ENCODE results near the gene PDC.
A peak's percentile ranks its signal among the peaks of the same experiment; 100 is the strongest.
"Not testable (repeated sequence)": the region's sequence is repeated elsewhere in the genome, so short reads cannot be mapped to it uniquely, and the experiment has no call there.

Gene PDC

DNA sequence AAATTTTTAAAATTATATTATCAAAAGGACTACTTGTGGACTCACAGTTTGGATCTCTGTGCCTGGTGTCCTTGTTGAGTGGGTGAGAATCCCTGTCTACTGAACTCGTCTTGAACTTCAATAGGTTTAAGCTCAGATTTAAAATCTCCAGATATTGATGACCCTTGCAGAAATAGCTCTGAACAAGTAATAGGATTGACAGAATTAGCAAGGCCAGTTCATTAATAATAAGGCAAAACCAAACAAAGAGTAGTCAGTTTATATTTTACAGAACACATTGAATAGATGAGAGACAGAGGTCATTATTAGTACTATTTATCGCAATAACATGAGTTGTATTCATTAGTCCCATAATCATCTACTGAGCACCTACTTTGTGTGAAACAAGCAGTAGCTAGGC, at the start of gene PDC:
PDC (minus strand) TSS at position 101 of the 400 bp plus-strand sequence. CDS start 11,655 bp downstream, outside the sequence.
- DNase-seq = no peak

DNA sequence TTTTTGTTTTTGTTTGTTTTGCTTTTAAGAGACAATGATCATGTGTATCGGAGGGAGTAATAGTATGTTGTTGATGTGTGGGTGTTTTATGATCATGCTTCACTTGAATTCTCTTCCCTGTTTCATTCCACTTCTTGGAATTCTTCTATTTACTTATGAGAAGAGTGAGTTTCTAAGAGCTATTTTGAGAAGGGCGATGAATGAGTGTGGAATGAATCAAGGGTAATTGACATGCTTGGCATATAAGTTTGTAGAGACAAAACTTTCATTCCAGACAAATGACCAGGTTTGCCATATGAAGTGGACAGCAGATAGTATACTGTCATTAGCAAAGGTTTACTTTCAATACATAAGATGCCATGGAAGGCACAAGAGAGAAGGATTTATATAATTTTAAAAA, 42.3 kb upstream of the PDC start:
- DNase-seq = no peak

DNA sequence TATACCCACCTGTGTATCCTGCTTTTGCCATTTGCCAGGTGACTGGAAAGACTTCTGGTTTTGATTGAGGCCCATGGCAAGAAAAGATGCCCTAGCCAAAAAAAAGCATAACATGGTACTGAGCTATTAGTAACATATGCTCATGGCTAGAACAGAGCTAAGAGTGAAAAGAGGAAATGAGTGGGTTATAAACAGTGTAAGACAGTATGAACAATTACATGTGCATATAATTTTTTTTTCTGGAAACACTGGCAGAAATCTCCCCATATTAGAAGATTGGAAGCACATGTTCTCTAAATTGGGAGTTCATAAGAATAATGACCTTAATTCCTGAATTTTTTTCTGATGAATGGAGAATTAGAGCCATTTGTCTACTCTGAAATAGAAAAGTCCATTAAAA, 41.2 kb upstream of the PDC start:
- DNase-seq = no peak

DNA sequence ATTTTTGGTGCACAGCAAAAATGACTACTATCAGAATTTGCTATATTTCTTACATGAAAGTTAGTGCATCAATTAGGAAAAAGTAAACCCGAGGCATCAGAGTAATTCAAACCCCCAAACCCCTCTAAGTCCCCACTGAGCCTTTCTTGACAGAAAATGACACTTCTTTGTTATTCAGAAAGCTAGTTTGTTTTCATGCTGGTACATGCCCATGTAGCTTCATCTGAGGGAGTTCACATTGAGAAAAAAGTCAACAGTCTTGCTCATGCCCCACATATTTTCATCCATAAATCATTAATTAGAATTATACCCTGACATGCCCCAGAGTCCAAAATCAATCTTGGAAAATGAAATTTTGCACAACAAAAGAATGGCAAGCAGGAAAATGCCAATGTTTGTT, 39.9 kb upstream of the PDC start:
- DNase-seq = no peak

DNA sequence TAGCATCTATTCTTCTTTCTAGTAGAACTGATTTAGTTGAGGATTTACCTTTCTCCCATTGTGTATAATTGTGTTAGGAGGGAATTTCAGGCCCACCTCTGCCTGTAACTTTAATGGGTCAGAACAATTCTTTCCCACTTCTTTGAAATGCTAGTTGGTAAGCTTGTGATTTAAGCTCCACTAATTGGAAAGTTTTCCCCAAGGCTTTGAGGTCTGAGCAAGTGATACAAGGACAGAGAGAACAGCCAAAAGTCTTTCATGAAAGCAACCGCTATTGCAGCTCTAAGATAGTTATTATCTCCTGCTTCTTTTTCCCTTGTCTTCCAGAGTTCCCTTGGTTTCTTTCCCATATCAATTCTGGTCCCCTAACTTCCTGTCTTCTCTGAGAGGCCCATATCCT, 38.7 kb upstream of the PDC start:
- DNase-seq = no peak

DNA sequence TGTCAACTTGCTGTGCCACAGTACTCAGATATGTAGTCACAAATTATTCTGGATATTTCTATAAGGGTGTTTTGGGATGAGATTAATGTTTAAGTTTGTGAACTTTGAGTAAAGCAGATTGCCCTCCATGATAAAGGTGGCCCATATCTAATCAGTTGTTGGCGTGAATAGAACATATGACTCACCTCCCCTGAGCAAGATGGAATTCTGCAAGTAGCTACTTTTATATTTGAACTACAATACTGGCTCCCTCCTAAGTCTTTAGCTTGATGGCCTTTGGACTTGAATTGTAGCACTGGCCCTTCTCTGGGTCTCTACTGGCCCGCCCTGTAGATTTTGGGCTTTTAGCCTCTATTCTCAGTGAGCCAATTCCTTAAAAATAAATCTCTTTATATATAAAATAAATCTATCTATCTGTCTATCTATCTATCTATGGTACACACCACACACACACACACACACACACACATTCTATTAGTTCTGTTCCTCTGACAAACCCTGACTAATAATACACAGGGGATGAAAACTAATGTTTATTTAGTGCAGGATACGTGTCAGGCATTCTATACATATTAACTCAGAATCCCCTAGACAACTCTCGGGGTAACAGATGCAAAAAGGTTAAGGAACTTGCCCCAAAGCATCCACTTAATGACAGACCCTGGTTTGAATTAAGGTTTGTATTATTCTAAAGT, 37.9 kb upstream of the PDC start:
- no peak for DNase-seq

DNA sequence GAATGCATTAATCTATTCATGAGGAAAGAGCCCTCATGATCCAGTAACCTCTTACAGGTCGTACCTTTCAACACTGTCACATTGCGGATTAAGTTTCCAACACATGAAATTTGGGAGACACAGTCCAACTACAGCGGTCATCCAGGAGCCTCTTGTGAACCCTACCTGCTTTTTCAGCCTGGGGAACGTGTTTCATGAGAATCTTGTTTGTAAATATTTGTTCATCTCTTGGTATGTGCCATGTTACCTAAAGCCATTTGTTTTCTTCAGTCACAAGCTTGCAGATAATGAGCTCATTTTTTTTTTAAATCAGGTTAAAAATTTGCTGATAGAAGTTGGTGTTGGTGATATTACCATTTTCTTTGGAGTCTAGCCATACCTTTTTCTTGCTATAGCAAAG, 37.2 kb upstream of the PDC start:
- no peak for DNase-seq

DNA sequence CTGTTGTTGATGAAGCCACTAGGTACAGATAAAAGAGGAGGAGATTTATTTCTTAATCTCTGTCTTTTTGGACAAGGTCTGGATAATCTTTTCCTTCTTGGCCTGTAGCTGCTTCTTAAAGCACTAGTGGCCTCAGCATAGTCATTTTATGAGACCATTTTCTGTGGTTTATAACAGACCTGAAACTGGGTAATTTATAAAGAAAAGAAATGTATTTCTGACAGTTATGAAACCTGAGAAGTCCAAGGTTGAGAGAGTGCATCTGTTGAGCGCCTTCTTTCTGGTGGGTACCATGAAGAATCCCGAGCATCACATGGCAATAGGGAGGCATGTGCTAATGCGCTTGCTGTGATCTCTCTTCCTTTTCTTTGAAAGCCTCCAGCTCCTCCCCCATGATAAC, 36.7 kb upstream of the PDC start:
- no peak for DNase-seq

DNA sequence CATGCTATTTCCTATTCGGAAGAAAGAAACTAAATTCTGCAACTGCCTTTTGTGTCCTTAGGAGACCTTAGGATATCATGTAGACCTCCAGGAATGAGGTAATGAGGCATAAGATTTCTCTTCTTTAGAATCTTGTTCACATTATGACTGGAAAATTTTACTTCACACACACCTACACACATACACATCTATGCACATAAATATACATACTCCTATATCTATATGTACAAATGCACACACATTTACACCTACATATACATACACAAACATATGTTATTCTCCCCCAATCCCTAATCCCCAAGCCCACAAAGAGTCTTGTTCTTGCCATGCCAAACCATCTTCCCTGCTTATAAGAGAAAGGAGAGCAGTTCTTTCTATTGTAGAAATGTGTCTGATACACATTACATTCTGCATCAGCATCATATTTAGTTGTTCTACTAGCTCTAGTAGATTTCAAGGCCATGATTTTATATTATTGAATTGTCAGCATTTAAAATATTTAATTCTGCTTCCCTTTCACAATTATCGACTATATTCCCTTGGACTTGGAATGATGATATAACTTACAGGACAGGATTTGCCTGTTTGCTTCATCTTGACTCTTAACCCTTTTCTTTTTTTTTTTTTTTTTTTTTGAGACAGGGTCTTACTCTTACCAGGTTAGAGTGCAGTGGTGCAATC, 35.4 kb upstream of the PDC start:
- DNase-seq = no peak

DNA sequence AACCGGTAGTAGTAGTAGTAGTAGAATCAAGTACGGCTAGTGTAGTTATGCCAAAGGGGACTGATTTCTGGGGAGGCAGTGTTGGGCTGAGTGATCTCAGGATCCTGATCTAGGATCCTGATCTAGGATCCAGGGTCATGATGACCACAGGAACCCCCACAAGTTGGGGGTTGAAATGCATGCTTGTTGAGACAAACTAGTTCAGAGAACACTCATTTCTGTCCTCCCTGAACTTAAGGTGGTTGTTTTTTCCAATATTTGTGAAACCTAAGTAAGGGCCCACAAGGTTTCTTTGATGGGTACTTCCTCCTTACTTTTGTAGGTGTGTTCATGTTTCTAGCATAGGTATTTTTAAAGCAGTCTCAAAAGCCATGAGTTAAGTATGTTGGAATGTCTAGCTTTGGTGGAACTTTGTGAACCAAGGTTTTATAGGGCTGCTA, 33.9 kb upstream of the PDC start:
- no peak for DNase-seq

DNA sequence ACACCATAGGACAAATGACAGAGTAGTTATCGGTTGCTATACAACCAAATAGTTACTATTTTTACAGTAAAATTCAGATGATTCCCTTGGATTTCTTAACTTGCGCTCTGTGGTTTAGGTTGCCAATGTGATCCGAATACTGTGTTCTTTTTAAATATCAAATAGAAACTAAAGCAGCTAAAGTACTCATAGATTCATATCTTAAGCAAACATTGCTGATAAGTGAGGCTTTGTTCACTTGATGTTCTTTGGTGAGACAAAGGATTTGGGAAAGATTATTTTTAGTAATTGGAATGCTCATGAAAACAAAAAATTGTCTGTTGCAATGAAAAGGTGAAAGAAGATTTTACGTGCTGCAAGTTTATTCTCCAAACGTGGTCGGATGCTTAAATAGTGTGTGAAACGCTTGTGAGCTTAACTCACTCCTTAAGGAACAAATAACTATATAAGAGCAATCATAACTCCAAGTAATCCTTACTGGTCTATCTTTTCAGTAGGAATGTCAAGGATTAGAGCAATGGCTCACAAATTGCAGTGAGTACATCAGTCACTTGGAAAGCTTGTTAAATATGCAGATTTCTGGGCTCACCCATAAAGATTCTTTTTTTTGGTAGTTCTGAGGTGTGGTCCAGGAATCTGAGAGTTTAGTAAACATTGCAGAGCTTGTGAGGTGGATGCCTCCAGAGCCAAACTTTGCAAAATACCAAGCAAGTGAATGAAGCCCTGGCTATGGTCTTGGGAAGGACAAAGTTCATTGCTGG, 31.8 kb upstream of the PDC start:
- peak; percentile 8 to 18 for DNase-seq

DNA sequence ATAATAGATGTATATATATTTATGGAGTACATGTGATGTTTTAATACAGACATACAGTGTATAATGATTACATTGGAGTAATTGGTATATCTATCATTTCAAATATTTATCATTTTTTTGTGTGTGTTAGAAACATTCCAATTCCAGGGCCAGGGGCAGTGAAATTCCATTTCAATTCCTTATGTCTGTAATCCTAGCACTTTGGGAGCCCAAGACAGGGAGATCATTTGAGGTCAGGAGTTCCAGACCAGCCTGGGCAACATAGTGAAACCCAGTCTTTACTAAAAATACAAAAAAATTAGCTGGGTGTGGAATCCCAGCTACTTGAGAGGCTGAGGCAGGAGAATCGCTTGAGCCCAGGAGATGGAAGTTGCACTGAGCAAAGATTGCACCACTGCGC, 30.4 kb upstream of the PDC start:
- no peak for DNase-seq

DNA sequence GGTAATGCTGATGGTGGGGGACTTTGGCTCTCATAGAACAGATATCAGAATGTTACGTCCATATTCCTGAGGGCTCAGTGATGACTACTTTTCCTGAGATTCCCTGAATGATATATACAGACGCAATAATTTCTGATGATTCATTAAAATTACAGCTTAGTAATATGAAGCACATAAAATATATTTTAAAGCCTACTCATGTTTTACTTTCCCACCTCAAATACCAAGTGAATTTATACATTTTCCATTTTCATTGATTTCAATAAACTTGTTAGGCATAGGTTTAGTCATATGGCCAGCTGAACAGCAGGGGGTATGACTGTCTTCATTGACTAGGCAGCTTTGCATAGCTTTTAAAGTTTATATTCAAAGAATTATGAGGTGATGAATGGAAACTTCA, 26.2 kb upstream of the PDC start:
- no peak for DNase-seq

DNA sequence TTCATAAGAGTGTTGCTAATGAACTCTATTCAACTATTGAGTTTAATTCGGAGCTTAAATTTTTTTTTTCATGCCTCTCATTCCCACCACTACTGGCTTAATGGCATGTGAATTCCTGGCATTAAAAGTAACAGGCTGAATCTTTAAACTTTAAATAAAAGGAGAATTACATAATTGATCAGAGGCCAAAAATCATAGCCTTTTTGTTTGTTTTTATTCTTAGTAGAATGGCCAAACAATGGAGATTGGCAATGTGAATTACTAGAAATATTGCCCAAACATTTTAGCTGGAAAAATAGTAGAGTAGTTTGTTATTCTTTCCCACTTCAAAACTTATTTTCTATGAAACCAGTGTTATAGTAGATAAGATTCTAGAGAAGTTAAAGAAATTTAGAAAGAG, 25.1 kb upstream of the PDC start:
- no peak for DNase-seq

DNA sequence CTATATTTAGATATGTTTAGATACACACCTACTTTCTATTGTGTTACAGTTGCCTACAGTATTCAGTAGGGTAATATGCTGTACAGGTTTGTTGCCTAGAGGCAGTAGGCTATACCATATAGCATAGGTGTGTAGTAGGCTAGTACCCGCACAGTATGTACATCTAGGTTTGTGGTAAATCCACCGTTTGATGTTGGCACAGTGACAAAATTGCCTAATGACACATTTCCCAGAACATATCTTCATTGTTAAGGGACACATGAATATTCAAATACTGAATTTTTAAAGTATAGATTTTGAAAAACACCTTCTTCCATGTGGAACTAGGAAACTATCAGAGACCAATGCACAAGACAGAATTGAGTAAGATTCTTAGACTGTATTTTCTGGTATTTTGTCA, 22.6 kb upstream of the PDC start:
- no peak for DNase-seq

DNA sequence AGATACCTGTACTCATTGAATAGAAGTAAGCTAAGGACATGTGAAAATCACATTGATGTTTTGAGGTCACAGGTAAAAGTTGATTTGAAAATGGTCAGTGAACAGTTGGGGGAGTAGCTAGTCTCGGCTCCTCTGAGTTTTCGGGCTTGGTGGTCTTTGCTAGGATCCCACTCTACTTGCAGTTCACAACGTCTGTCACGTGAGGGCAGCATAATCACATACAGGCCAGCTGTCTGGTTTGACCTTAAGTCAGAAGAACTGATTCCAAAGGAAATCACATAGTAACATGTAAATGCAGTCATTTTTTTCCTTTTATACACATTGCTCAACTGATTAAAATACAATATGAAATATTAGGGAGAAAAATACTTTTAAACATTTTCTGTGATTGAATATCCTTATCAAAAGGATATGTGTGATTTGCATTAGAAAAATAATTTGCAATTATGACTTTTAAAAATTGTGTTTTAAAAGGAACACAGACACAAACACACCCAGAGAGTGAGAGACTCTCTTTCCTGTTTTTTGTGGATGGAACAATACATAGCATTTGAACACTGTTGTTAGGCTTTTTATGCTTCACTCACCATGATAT, 21.8 kb upstream of the PDC start:
- peak; percentile 56 to 87 for DNase-seq

DNA sequence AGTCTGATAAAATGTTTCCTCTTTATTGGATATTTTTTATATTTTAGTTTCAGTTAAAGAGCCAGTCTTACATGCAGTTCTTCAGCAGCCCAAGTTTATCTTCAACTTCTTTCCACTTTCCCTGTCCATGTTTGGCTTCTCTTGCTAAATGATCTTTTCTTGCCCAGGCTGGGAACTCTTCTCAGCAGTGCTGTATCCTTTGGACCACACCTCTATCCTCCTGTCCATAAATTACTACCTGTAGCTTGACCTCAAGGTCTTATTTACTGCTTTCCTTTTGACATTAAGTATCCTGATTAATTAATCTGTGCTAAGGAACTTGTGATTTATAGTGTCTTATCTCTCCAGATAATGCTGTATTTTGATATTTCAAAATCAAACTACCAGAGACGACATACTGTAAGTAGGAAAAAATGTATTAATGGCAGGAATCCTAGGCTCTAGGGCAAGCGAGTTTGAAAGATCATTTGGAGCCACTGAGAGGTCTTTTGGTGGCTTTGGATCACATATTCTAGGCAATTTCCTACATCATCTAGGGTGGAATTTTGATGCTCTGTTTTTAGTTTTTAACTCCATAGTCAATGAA, 20.5 kb upstream of the PDC start:
- no peak for DNase-seq

DNA sequence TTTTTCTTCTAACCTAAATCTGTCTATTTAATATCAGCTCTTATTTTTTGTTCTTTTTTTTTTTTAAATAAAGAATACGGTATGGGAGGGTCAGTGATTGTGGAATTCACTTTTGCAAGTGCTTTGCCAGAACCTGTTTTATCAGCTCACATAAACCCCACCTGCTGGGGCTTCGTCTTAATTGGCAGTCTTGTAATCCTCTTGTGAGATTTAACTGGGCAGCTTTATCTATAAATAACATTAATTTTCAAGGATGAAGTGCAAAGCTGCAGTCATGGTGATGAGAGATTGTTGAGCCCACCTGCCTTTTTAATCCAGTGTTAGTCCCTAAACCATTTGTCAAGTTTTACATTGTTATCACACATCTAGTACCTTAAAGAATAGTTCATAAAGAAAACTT, 18.2 kb upstream of the PDC start:
- DNase-seq = no peak

DNA sequence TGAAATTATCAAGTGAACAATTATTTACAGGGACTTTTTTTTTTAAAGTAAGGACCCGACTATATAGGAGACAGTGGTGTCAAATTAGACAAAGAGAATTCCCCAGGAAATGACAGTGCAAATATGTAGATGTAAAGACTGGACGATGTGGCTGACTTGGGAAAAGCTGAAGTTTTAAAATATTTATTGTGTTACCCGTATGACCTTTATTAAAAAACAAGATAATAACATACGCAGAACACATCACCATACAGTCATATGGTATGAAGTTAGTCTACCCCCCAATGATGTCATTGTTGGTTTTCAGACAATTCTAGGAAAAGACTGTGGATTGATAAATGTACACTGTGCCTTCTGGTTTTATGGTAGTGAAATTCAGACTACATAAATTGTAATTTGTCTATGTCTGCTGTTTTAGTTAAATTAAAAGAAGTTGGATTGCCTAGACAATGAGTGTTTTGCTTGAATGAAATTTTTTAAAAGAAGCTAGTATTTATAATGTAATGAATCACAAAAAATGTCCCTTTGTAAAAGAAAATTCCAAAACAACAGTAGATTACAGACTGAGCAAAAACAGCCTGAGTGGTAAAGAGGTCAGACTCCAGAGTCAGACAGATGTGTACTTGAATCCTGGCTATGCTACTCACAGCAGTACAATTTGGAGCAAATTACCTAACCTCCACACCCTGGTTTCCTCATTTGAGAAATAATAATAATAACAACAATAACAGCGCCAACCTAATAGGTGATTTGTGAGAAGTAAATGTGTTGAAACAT, 15.5 kb upstream of the PDC start:
- DNase-seq = no peak

DNA sequence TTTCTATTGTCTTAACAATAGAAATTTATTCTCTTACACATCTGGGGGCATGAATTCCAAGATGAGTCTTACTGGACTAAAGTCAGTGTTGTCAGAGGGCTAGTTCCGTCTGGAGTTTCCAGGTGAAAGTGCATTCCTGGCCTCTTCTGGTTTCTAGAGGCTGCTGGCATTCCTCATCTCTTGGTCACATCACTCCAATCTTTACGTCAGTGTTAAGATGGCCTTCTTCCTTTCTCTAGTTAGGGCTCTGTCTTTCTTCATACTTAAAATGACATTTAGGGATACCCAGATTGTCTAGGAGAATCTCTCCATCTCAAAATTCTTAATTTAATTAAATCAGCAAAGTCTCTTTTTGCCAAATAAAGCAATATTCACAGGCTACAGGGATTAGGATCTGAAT, 13.3 kb upstream of the PDC start:
- no peak for DNase-seq

DNA sequence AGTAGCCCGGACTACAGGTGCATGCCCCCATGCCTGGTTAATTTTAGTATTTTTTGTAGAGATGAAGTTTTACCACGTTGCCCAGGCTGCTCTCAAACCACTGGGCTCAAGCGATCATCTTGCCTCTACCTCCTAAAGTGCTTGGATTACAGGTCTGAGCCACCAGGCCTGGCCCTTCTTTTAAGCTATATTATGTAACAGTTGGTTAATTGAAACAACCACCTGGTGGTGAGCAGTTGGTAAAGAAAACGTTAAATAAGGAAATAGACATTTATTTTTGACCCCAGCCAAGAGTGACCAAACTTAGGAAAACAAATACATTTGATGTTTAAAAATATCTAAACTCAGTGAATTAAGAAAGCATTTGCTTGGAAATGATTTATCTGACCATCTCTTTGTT, 12.1 kb upstream of the PDC start:
- no peak for DNase-seq

DNA sequence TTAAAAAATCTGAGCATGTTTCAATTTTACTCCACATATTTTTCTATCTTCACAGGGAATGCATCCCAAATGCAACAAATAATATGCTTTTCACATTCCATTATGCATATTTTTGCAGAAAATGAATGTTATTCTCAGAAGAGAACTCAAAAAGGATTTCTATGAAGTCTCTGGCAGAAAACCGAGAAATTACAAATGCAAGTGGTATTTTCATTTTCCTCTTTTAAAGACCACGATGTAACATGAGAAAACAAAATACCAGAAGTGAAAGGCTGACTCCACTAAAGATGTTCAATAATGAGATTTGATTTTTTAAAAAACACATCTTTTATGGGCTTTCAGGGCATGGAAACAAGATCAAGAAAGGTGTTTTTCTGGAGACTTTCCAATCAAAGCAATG, 5.0 kb upstream of the PDC start:
- DNase-seq = no peak

DNA sequence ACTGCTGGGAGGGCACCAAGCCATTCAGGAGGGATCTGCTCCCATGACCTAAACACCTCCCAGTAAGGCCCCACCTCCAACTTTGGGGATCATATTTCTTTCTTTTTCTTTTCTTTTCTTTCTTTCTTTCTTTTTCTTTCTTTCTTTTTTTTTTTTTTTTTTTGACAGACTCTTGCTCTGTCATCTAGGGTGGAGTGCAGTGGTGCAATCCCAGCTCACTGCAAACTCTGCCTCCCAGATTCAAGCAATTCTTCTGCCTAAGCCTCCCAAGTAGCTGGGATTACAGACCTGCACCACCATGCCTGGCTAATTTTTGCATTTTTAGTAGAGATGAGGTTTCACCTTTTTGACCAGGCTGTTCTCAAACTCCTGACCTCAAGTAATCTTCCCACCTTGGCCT, 4.6 kb upstream of the PDC start:
- DNase-seq = not testable (repeated sequence)
